Psoas muscle (tissue), 8 donors: ENCODE results near the gene SOX12. TPM values are rescaled to one million over a fixed set of nuclear protein-coding genes. Genes with fewer than 3 reads are reported as not detected.

ENCODE experiments used
- ATAC-seq, 4 donors: fragments of 200-7000 bp; cut with Tn5 transposase; one replicate each; pipeline ENCODE4 v1.9.1; 2020; ENCODE audit warnings: moderate library complexity in 3 of 4, mild to moderate bottlenecking in 2 of 4
- DNase-seq, 2 donors: peaks; one replicate each; pipeline ENCODE4 v3.0.0-alpha.2; 2020
- H3K27ac ChIP-seq: fragments of 200-600 bp; one replicate; pipeline ENCODE4 v1.8.0; 2022
- H3K27me3 ChIP-seq, 3 donors: fragments of 200-600 bp in 1 of 3; one replicate each; pipeline versions ENCODE4 v1.6.1 to v1.8.0; 2013 to 2022; ENCODE audit warnings: low read length in 2 of 3, mild to moderate bottlenecking in 2 of 3, moderate library complexity in 1 of 3; ENCODE audit not compliant: insufficient read depth in 3 of 3
- H3K36me3 ChIP-seq, 2 donors: fragments of 200-600 bp in 1 of 2; one replicate each; pipeline versions ENCODE4 v1.6.1 to v1.8.0; 2013 to 2022; ENCODE audit warnings: low read depth in 1 of 2, mild to moderate bottlenecking in 1 of 2, moderate library complexity in 1 of 2; ENCODE audit not compliant: insufficient read depth in 1 of 2
- H3K4me1 ChIP-seq: fragments of 200-600 bp; one replicate; pipeline ENCODE4 v1.8.0; 2022
- H3K4me3 ChIP-seq: fragments of 200-600 bp; one replicate; pipeline ENCODE4 v1.8.0; 2022; ENCODE audit warnings: mild to moderate bottlenecking
- H3K9me3 ChIP-seq: fragments of 200-600 bp; one replicate; pipeline ENCODE4 v1.8.0; 2022
- WGBS, 3 donors: extraction: QIAGEN DNeasy Blood & Tissue Kit; methylation state at CpG; one replicate each; pipeline versions ENCODE4 v1.1.6 to v1.1.7; 2013; 5-methylcytosine and 5-hydroxymethylcytosine counted together
- intact Hi-C, 2 donors: fragments of 100-400 bp; cut with DNase I; formaldehyde crosslinking; loops; one replicate each; pipeline versions ENCODE4 v1.11.0 to v1.14.2; 2022
- polyA plus RNA-seq, 3 donors: library from polyadenylated mRNA; stranded (reverse); fragments of 200-250 nt; gene quantifications; one replicate each; pipeline ENCODE4 v1.2.3, GENCODE V29; 2013
- total RNA-seq, 4 donors: library from RNA; stranded (reverse); fragmentation: NEBNext Ultra II Directional in 2 of 4; extraction: Animal tissue kit (Norgen Biotek cat#: 25700) in 2 of 4; gene quantifications; one replicate each; pipeline versions ENCODE4 v1.2.1 to v1.2.4, GENCODE V29; 2021 to 2023
- TF ChIP-seq, protein P1 (sequence below): fragments of 200-600 bp; IDR thresholded peaks from one replicate; pipeline ENCODE4 v1.8.0; 2022; ENCODE audit warnings: antibody characterized with exemption
- donor health status: healthy with polysubstance abuse.
- donor health status: DM: no; HTN: no; CAD: no; lungs with moderate emphysema.
- donor health status: Bipolar disorder and iron deficiency.
- donor health status: healthy.
- donor health status: DM: yes; HTN: yes; CAD: no.
- donor health status: DM: no; HTN: no; CAD: no.
- donor health status: DM: no; HTN: no; CAD: no.
- donor health status: DM: yes; HTN: yes; CAD: no.

The SOX12 gene
- total and polyA plus RNA-seq, 7 donors, result 1.2 to 5.7 (median 3.6) TPM

DNA sequence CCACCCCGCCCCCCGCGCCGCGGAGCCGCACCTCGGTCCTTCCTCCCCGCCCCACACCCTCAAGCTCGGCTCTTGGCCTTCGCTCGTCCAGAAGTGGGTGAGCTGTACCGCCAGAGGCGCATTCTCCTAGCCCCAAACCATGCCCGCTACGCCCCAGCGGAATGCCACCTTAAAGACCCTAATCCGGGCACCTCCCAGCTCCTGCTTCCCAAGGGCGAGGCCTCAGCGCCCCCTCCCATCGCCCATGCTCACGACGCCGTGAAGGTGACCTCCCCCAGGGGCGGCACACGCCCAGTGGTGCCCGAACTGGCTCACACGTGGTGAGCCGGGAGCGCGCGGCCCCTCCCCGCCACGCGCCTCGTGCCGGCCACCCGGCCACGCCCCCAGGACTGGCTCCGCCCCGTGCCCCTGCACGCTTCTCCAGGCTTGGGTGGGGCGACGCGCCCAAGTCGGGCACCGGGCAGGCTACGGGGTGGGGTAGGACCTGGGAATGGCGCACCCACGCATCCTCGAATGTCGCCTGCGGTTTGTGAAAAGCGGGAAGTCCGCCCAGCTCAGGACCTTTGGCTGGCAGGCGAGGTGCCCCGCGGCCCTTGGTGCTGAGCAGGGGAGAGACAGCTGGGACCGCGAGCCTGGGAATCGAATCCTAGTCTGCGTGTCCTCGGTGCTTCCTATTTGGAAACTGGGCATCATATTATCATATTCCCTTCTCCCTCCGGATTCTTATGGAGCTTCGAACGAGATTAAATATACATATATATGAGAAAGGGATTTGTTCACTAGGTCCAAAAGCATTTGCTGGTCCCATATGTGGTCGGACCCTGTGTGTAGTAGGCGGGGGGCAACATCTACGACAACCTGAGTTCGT lies 941 bp upstream of the SOX12 start:
- TF ChIP-seq, protein P1, sequence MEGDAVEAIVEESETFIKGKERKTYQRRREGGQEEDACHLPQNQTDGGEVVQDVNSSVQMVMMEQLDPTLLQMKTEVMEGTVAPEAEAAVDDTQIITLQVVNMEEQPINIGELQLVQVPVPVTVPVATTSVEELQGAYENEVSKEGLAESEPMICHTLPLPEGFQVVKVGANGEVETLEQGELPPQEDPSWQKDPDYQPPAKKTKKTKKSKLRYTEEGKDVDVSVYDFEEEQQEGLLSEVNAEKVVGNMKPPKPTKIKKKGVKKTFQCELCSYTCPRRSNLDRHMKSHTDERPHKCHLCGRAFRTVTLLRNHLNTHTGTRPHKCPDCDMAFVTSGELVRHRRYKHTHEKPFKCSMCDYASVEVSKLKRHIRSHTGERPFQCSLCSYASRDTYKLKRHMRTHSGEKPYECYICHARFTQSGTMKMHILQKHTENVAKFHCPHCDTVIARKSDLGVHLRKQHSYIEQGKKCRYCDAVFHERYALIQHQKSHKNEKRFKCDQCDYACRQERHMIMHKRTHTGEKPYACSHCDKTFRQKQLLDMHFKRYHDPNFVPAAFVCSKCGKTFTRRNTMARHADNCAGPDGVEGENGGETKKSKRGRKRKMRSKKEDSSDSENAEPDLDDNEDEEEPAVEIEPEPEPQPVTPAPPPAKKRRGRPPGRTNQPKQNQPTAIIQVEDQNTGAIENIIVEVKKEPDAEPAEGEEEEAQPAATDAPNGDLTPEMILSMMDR, result peak; percentile 27

GRCh38 chr20:325889-326644 lies 715 bp downstream of the SOX12 start:
- WGBS, 3 donors, result 0 to 1% (median 0%) methylated on average over 42 to 103 of the region's 103 CpGs
- H3K4me1 ChIP-seq, result peaks cover 5% of the 10 kb centered on the region
- DNase-seq, result peak; percentile 65 to 78
- H3K36me3 ChIP-seq, result no peaks in the 10 kb centered on the region
- TF ChIP-seq, protein P1, result no peak
- intact Hi-C loops, result no loop called here
- no peaks in the 10 kb centered on the region for H3K27me3 ChIP-seq
- H3K4me3 ChIP-seq, result peak overlapping the region; percentile 70
- H3K9me3 ChIP-seq, result no peaks in the 10 kb centered on the region
- peak overlapping the region; percentile 79 for H3K27ac ChIP-seq
- no peak for ATAC-seq

More for the DNA sequence above, 941 bp upstream of the SOX12 start:
- peak overlapping the region; percentile 79 for H3K27ac ChIP-seq
- H3K36me3 ChIP-seq, result peaks cover 0 to 9% of the 10 kb centered on the region in 2 donors
- H3K9me3 ChIP-seq, result no peaks in the 10 kb centered on the region
- no peaks in the 10 kb centered on the region for H3K27me3 ChIP-seq
- intact Hi-C loops, result loop anchor here in 1 of 2 donors (1.0 kb wide), 1 partner anchor 27 kb away; the partner anchor contains the start of gene ZCCHC3
- DNase-seq, result peak; percentile 93 to 94
- peak; percentile 88 to 94 (median 90) for ATAC-seq
- 0 to 1% (median 0%) methylated on average over 64 to 69 of the region's 69 CpGs for WGBS, 3 donors
- peaks cover 5% of the 10 kb centered on the region for H3K4me1 ChIP-seq
- H3K4me3 ChIP-seq, result peak overlapping the region; percentile 70

GRCh38 chr20:326645-327185 lies 1.4 kb downstream of the SOX12 start:
- DNase-seq (peak; percentile 39 to 69), ATAC-seq (no peak)
- 1% methylated on average over 33 to 38 of the region's 38 CpGs for whole genome bisulfite sequencing, 3 donors
- H3K4me1 ChIP-seq, result peaks cover 5% of the 10 kb centered on the region
- H3K9me3 ChIP-seq, result no peaks in the 10 kb centered on the region
- intact Hi-C loops, result no loop called here
- H3K36me3 ChIP-seq, result no peaks in the 10 kb centered on the region
- no peak overlapping the region for H3K27ac ChIP-seq
- peak overlapping the region; percentile 70 for H3K4me3 ChIP-seq
- H3K27me3 ChIP-seq, result no peaks in the 10 kb centered on the region
- TF ChIP-seq, protein P1, result no peak

DNA sequence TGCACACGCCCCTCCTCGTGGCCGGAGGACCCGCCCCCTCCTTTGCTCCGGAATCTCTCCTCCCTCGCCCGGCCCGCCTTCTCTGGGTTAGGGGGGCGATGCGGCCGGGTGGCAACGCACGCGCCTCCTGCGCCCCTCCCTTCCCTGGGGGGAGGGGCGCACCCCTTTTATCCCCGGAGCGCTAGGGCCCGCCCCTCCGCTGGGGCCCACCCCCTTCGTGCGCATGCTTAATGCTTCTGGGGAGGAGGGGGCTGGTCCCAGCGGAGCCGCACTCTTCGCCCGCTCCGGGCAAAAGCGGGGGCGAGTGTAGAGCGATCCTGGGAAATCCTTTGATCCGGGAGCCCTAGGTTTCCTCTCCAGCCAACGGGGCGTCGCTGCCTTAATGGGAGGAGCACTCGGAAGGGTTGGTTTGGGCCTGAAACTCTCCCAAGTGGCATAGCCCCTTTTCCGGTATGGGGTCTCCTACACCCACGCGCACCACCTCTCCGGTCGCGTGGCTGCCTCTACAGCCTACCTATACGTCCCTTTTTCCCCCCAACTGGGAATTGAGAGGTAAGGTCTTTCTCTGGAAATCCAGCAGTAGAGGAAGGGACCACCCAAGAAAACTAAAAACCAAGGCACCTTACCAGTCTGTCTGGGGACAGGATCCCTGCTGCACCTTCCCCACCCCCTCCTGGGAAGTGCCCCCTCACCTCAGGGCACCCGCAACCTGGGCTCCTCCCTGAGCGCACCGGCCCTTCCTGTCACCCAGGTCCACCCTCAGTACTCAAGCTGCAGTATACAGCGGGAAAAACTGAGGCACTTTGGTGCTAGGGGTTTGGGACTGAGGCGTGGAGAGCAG lies 2.1 kb downstream of the SOX12 start:
- Histone ChIP-seq H3K36me3 (no peaks in the 10 kb centered on the region), H3K9me3 (no peaks in the 10 kb centered on the region), H3K27me3 (no peaks in the 10 kb centered on the region), H3K4me3 (peak overlapping the region; percentile 70), H3K27ac (peak overlapping the region; percentile 58), H3K4me1 (peaks cover 5% of the 10 kb centered on the region)
- TF ChIP-seq, protein P1, result no peak
- WGBS, 3 donors, result 11 to 17% (median 13%) methylated on average over 41 to 47 of the region's 47 CpGs
- DNase-seq (peak; percentile 80 to 81), ATAC-seq (peak in 3 of 4 donors; percentile 7 to 13 (median 11))
- intact Hi-C loops, result no loop called here
